ENCODE measurements around the gene ANO6. TPM values are rescaled to one million over a fixed set of nuclear protein-coding genes. Genes with fewer than 3 reads are reported as not detected.

Gene ANO6
- total RNA-seq, 2 experiments from 2014 or later, result 29.2 to 29.8 TPM

GRCh38 chr12:45327823-45328383 lies 112.0 kb downstream of the ANO6 start:
- H3K36me3 Mint-ChIP-seq (ENCODE audit: low read depth), result peaks cover 10% of the 10 kb centered on the region
- no peak overlapping the region for H3K27ac Mint-ChIP-seq
- peaks cover 2% of the 10 kb centered on the region for H3K4me1 Mint-ChIP-seq
- ChIA-PET CTCF (no interaction called here), POLR2A (no interaction called here)
- DNase-seq, result no peak
- H3K4me3 Mint-ChIP-seq, result no peak overlapping the region
- H3K27me3 Mint-ChIP-seq, result no peaks in the 10 kb centered on the region
- H3K9me3 Mint-ChIP-seq, result no peaks in the 10 kb centered on the region

GRCh38 chr12:45329238-45329637 lies 113.3 kb downstream of the ANO6 start:
- POLR2A ChIA-PET, result no interaction called here
- H3K4me1 Mint-ChIP-seq, result peaks cover 2% of the 10 kb centered on the region
- H3K9me3 Mint-ChIP-seq, result no peaks in the 10 kb centered on the region
- no peak overlapping the region for H3K27ac Mint-ChIP-seq
- no peak overlapping the region for H3K4me3 Mint-ChIP-seq
- no peak for DNase-seq
- CTCF ChIA-PET, result no interaction called here
- H3K27me3 Mint-ChIP-seq, result no peaks in the 10 kb centered on the region
- peaks cover 14% of the 10 kb centered on the region for H3K36me3 Mint-ChIP-seq (ENCODE audit: low read depth)

- CTCF ChIA-PET, result no interaction called here
- Mint-ChIP-seq H3K4me3 (no peak overlapping the region), H3K27me3 (no peaks in the 10 kb centered on the region), H3K36me3 (ENCODE audit: low read depth) (peaks cover 18% of the 10 kb centered on the region), H3K4me1 (peaks cover 2% of the 10 kb centered on the region), H3K27ac (no peak overlapping the region), H3K9me3 (no peaks in the 10 kb centered on the region)
- POLR2A ChIA-PET, result no interaction called here
- no peak for DNase-seq
These were observed 113.8 kb downstream of the ANO6 start for GRCh38 chr12:45329702-45330101.

- CTCF ChIA-PET, result no interaction called here
These were observed 115.7 kb downstream of the ANO6 start for GRCh38 chr12:45331552-45331951.

GRCh38 chr12:45334396-45334795 lies 118.5 kb downstream of the ANO6 start:
- ChIA-PET CTCF (no interaction called here), POLR2A (no interaction called here)
- peaks cover 2% of the 10 kb centered on the region for H3K4me1 Mint-ChIP-seq
- H3K27me3 Mint-ChIP-seq, result no peaks in the 10 kb centered on the region
- H3K9me3 Mint-ChIP-seq, result no peaks in the 10 kb centered on the region
- H3K4me3 Mint-ChIP-seq, result no peak overlapping the region
- H3K27ac Mint-ChIP-seq, result no peak overlapping the region
- no peak for DNase-seq
- H3K36me3 Mint-ChIP-seq (ENCODE audit: low read depth), result peaks cover 19% of the 10 kb centered on the region

More at GRCh38 chr12:45331552-45331951, 115.7 kb downstream of the ANO6 start:
- no peaks in the 10 kb centered on the region for H3K9me3 Mint-ChIP-seq
- H3K27ac Mint-ChIP-seq, result no peak overlapping the region
- H3K36me3 Mint-ChIP-seq (ENCODE audit: low read depth), result peaks cover 19% of the 10 kb centered on the region
- H3K4me3 Mint-ChIP-seq, result no peak overlapping the region
- peaks cover 2% of the 10 kb centered on the region for H3K4me1 Mint-ChIP-seq
- POLR2A ChIA-PET, result no interaction called here
- no peak for DNase-seq
- H3K27me3 Mint-ChIP-seq, result no peaks in the 10 kb centered on the region

- ChIA-PET CTCF (no interaction called here), POLR2A (no interaction called here)
- Mint-ChIP-seq H3K36me3 (ENCODE audit: low read depth) (peaks cover 19% of the 10 kb centered on the region), H3K27ac (no peak overlapping the region), H3K4me3 (no peak overlapping the region), H3K4me1 (peaks cover 2% of the 10 kb centered on the region), H3K9me3 (no peaks in the 10 kb centered on the region), H3K27me3 (no peaks in the 10 kb centered on the region)
- no peak for DNase-seq
These were observed 120.4 kb downstream of the ANO6 start for GRCh38 chr12:45336331-45336730.

GRCh38 chr12:45336762-45337596 lies 121.1 kb downstream of the ANO6 start:
- ChIA-PET POLR2A (no interaction called here), CTCF (no interaction called here)
- H3K36me3 Mint-ChIP-seq (ENCODE audit: low read depth), result peaks cover 17% of the 10 kb centered on the region
- DNase-seq, result no peak
- H3K9me3 Mint-ChIP-seq, result no peaks in the 10 kb centered on the region
- H3K27ac Mint-ChIP-seq, result no peak overlapping the region
- no peaks in the 10 kb centered on the region for H3K27me3 Mint-ChIP-seq
- no peak overlapping the region for H3K4me3 Mint-ChIP-seq
- no peaks in the 10 kb centered on the region for H3K4me1 Mint-ChIP-seq

GRCh38 chr12:45337835-45338234 lies 121.9 kb downstream of the ANO6 start:
- CTCF ChIA-PET, result no interaction called here
- H3K4me1 Mint-ChIP-seq, result no peaks in the 10 kb centered on the region
- no peak overlapping the region for H3K27ac Mint-ChIP-seq
- DNase-seq, result no peak
- POLR2A ChIA-PET, result no interaction called here
- H3K36me3 Mint-ChIP-seq (ENCODE audit: low read depth), result peaks cover 10% of the 10 kb centered on the region
- H3K27me3 Mint-ChIP-seq, result no peaks in the 10 kb centered on the region
- H3K4me3 Mint-ChIP-seq, result no peak overlapping the region
- H3K9me3 Mint-ChIP-seq, result no peaks in the 10 kb centered on the region

GRCh38 chr12:45338272-45338671 lies 122.4 kb downstream of the ANO6 start:
- DNase-seq, result no peak
- ChIA-PET CTCF (no interaction called here), POLR2A (no interaction called here)

GRCh38 chr12:45339035-45339434 lies 123.1 kb downstream of the ANO6 start:
- peaks cover 6% of the 10 kb centered on the region for H3K36me3 Mint-ChIP-seq (ENCODE audit: low read depth)
- ChIA-PET POLR2A (no interaction called here), CTCF (no interaction called here)
- H3K27me3 Mint-ChIP-seq, result no peaks in the 10 kb centered on the region
- no peak for DNase-seq
- no peak overlapping the region for H3K27ac Mint-ChIP-seq
- H3K9me3 Mint-ChIP-seq, result no peaks in the 10 kb centered on the region
- H3K4me3 Mint-ChIP-seq, result no peak overlapping the region
- H3K4me1 Mint-ChIP-seq, result no peaks in the 10 kb centered on the region

More at GRCh38 chr12:45338272-45338671, 122.4 kb downstream of the ANO6 start:
- no peaks in the 10 kb centered on the region for H3K9me3 Mint-ChIP-seq
- H3K4me3 Mint-ChIP-seq, result no peak overlapping the region
- H3K27ac Mint-ChIP-seq, result no peak overlapping the region
- peaks cover 10% of the 10 kb centered on the region for H3K36me3 Mint-ChIP-seq (ENCODE audit: low read depth)
- no peaks in the 10 kb centered on the region for H3K27me3 Mint-ChIP-seq
- H3K4me1 Mint-ChIP-seq, result no peaks in the 10 kb centered on the region

GRCh38 chr12:45342171-45342570 lies 126.3 kb downstream of the ANO6 start:
- H3K4me1 Mint-ChIP-seq, result no peaks in the 10 kb centered on the region
- H3K36me3 Mint-ChIP-seq (ENCODE audit: low read depth), result peaks cover 10% of the 10 kb centered on the region
- ChIA-PET CTCF (no interaction called here), POLR2A (no interaction called here)
- no peak overlapping the region for H3K27ac Mint-ChIP-seq
- H3K9me3 Mint-ChIP-seq, result no peaks in the 10 kb centered on the region
- H3K4me3 Mint-ChIP-seq, result no peak overlapping the region
- no peaks in the 10 kb centered on the region for H3K27me3 Mint-ChIP-seq
- DNase-seq, result no peak

- H3K36me3 Mint-ChIP-seq (ENCODE audit: low read depth), result peaks cover 12% of the 10 kb centered on the region
- H3K4me1 Mint-ChIP-seq, result no peaks in the 10 kb centered on the region
- H3K27me3 Mint-ChIP-seq, result no peaks in the 10 kb centered on the region
- CTCF ChIA-PET, result no interaction called here
- H3K9me3 Mint-ChIP-seq, result no peaks in the 10 kb centered on the region
- DNase-seq, result no peak
- POLR2A ChIA-PET, result no interaction called here
- no peak overlapping the region for H3K27ac Mint-ChIP-seq
- no peak overlapping the region for H3K4me3 Mint-ChIP-seq
These were observed 127.0 kb downstream of the ANO6 start for GRCh38 chr12:45342848-45343247.

- no peak overlapping the region for H3K4me3 Mint-ChIP-seq
- H3K9me3 Mint-ChIP-seq, result no peaks in the 10 kb centered on the region
- H3K36me3 Mint-ChIP-seq (ENCODE audit: low read depth), result peaks cover 18% of the 10 kb centered on the region
- POLR2A ChIA-PET, result no interaction called here
- CTCF ChIA-PET, result no interaction called here
- H3K4me1 Mint-ChIP-seq, result no peaks in the 10 kb centered on the region
- DNase-seq, result no peak
- no peaks in the 10 kb centered on the region for H3K27me3 Mint-ChIP-seq
- H3K27ac Mint-ChIP-seq, result no peak overlapping the region
These were observed 127.6 kb downstream of the ANO6 start for GRCh38 chr12:45343269-45344051.
